RWPE2 (cell line): Measurements from ENCODE around the gene GARNL3.

Source experiments
- ATAC-seq: fragments of 200-7000 bp; cut with Tn5 transposase; 3 replicates; pipeline ENCODE4 v1.9.1; 2021; ENCODE audit warnings: low read depth
- DNase-seq: peaks from one replicate; pipeline ENCODE4 v3.0.0-alpha.2; 2020; ENCODE audit warnings: low spot score
- H3K27ac ChIP-seq: fragments of 450-650 bp; 2 replicates; pipeline ENCODE4 v1.5.1; 2017; ENCODE audit warnings: mild to moderate bottlenecking; ENCODE audit not compliant: poor library complexity, severe bottlenecking
- H3K27me3 ChIP-seq: fragments of 250-450 bp; sonication (Bioruptor Pico); 2 replicates; pipeline ENCODE4 v1.5.1; 2021; ENCODE audit warnings: mild to moderate bottlenecking, moderate library complexity; ENCODE audit not compliant: insufficient read depth, poor library complexity, severe bottlenecking
- H3K36me3 ChIP-seq: fragments of 250-450 bp; sonication (Bioruptor Pico); 2 replicates; pipeline ENCODE4 v1.5.1; 2020; ENCODE audit warnings: low read depth, mild to moderate bottlenecking, moderate library complexity
- H3K4me1 ChIP-seq: fragments of 250-450 bp; sonication (Bioruptor Pico); 2 replicates; pipeline ENCODE4 v1.5.1; 2021; ENCODE audit warnings: mild to moderate bottlenecking, moderate library complexity; ENCODE audit not compliant: insufficient read depth, poor library complexity, severe bottlenecking
- H3K4me3 ChIP-seq: fragments of 250-450 bp; sonication (Bioruptor Pico); 2 replicates; pipeline ENCODE4 v1.5.1; 2021; ENCODE audit warnings: mild to moderate bottlenecking, moderate library complexity; ENCODE audit not compliant: severe bottlenecking
- H3K9me3 ChIP-seq: fragments of 250-450 bp; sonication (Bioruptor Pico); 2 replicates; pipeline ENCODE4 v1.5.1; 2021; ENCODE audit warnings: mild to moderate bottlenecking, moderate library complexity; ENCODE audit not compliant: severe bottlenecking
- CTCF ChIP-seq: fragments of 450-650 bp; IDR thresholded peaks from one replicate; pipeline ENCODE4 v1.5.1; 2017; ENCODE audit warnings: mild to moderate bottlenecking, moderate library complexity; ENCODE audit not compliant: poor library complexity, severe bottlenecking

Gene GARNL3

GRCh38 chr9:127229691-127230417 is 34.7 kb upstream of the GARNL3 start:
- Histone ChIP-seq H3K27me3 (no peaks in the 10 kb centered on the region), H3K36me3 (no peaks in the 10 kb centered on the region), H3K4me3 (no peak overlapping the region), H3K9me3 (no peaks in the 10 kb centered on the region), H3K27ac (no peak overlapping the region), H3K4me1 (no peaks in the 10 kb centered on the region)
- DNase-seq (no peak), ATAC-seq (no peak)
- no peak for TF ChIP-seq CTCF

GRCh38 chr9:127231666-127232065 is 32.9 kb upstream of the GARNL3 start:
- no peak for DNase-seq
- Histone ChIP-seq H3K9me3 (no peaks in the 10 kb centered on the region), H3K36me3 (no peaks in the 10 kb centered on the region), H3K4me1 (no peaks in the 10 kb centered on the region), H3K27ac (no peak overlapping the region), H3K27me3 (no peaks in the 10 kb centered on the region), H3K4me3 (no peak overlapping the region)
- ATAC-seq = no peak
- no peak for TF ChIP-seq CTCF

GRCh38 chr9:127232833-127233549 is 31.6 kb upstream of the GARNL3 start:
- no peak overlapping the region for H3K27ac ChIP-seq
- ATAC-seq (no peak), DNase-seq (no peak)
- no peak for TF ChIP-seq CTCF
- no peaks in the 10 kb centered on the region for H3K36me3 ChIP-seq
- H3K27me3 ChIP-seq = no peaks in the 10 kb centered on the region
- no peaks in the 10 kb centered on the region for H3K9me3 ChIP-seq
- H3K4me1 ChIP-seq = no peaks in the 10 kb centered on the region
- no peak overlapping the region for H3K4me3 ChIP-seq

- Histone ChIP-seq H3K9me3 (no peaks in the 10 kb centered on the region), H3K4me3 (no peak overlapping the region), H3K27me3 (no peaks in the 10 kb centered on the region), H3K36me3 (no peaks in the 10 kb centered on the region), H3K27ac (no peak overlapping the region), H3K4me1 (no peaks in the 10 kb centered on the region)
- ATAC-seq = no peak
- DNase-seq = no peak
- TF ChIP-seq CTCF = no peak
These were observed 31.0 kb upstream of the GARNL3 start for GRCh38 chr9:127233550-127233949.

GRCh38 chr9:127233989-127234388 is 30.6 kb upstream of the GARNL3 start:
- no peaks in the 10 kb centered on the region for H3K9me3 ChIP-seq
- H3K4me3 ChIP-seq = no peak overlapping the region
- H3K27me3 ChIP-seq = no peaks in the 10 kb centered on the region
- no peaks in the 10 kb centered on the region for H3K36me3 ChIP-seq
- no peak for ATAC-seq
- H3K27ac ChIP-seq = no peak overlapping the region
- DNase-seq = no peak
- H3K4me1 ChIP-seq = no peaks in the 10 kb centered on the region
- no peak for TF ChIP-seq CTCF
